ENCODE data around the gene PCAT6. TPM values are rescaled to one million over a fixed set of nuclear protein-coding genes. Genes with fewer than 3 reads are reported as not detected.

PCAT6 gene
- total and polyA plus RNA-seq, 2 of the 8 experiments (the other 6 are each of a cell fraction or from before 2014, with no cell fraction given), result 4.6 to 14.7 TPM

- no peak for FAIRE-seq
- TF ChIP-seq SP2 (IDR thresholded peaks at IDR 0.05; ENCODE audit: low read length) (no peak), POU5F1 (IDR thresholded peaks at IDR 0.05; ENCODE audit: low read depth, low read length) (no peak)
Observed at GRCh38 chr1:202844259-202844658, 33.5 kb downstream of the PCAT6 start.

More at GRCh38 chr1:202844259-202844658, 33.5 kb downstream of the PCAT6 start:
- H3K4ac ChIP-seq (replicated peaks; ENCODE audit: insufficient read length, low read depth, low read length), result no peak overlapping the region
- no peak overlapping the region for H4K5ac ChIP-seq (ENCODE audit: insufficient read length, low read depth, low read length)
- DNase-seq (ENCODE audit: low read depth in 1 of 2, low spot score in 2 of 2), result no peak
- no peaks in the 10 kb centered on the region for H3K27me3 ChIP-seq (replicated peaks in 1 of 4; ENCODE audit: control insufficient read depth in 3 of 4, extremely low read depth in 1 of 4, insufficient read depth in 3 of 4, low read length in 3 of 4)
- CTCF ChIA-PET (ENCODE audit: partially characterized antibody), result interaction anchor here (1.0 to 4.6 kb wide), 4 partner anchors 9 to 185 kb away, joined by 3 to 24 read pairs (median 4); no protein-coding TSS in a partner anchor
- no peak overlapping the region for H3K4me3 ChIP-seq (ENCODE audit: extremely low read depth in 1 of 4, insufficient read depth in 2 of 4, low read depth in 3 of 4, low read length in 4 of 4)
- H3K23me2 ChIP-seq (ENCODE audit: low read depth, low read length), result no peaks in the 10 kb centered on the region
- no peak overlapping the region for H3K14ac ChIP-seq (ENCODE audit: insufficient read length)
- H3K23ac ChIP-seq (ENCODE audit: insufficient read length), result no peak overlapping the region
- no peak overlapping the region for H3K18ac ChIP-seq (ENCODE audit: extremely low read depth, low read length)
- peaks cover 0 to 5% (median 0%) of the 10 kb centered on the region in 4 experiments; a peak in 1 of 7 replicates for H3K4me1 ChIP-seq (replicated peaks in 1 of 4; ENCODE audit: control insufficient read depth in 3 of 4, insufficient read depth in 4 of 4, low read length in 3 of 4)
- 92% methylated on average over 5 of the region's 5 CpGs; no CpG with 5 or more reads in 1 of the 2 experiments for WGBS, 2 experiments (ENCODE audit: extremely low coverage in 1 of 2, insufficient coverage in 1 of 2, insufficient read length in 1 of 2, insufficient replicate concordance in 2 of 2, low coverage in 1 of 2, low lambda C conversion rate in 2 of 2, missing lambda C conversion rate in 1 of 2)
- H2BK12ac ChIP-seq (ENCODE audit: low read depth, low read length), result no peak overlapping the region
- H3K36me3 ChIP-seq (ENCODE audit: control insufficient read depth in 2 of 4, insufficient read depth in 4 of 4, low read length in 3 of 4), result peaks cover 0 to 2% (median under 1%) of the 10 kb centered on the region in 4 experiments; a peak in 2 of 8 replicates
- H2AFZ ChIP-seq (ENCODE audit: low read length), result no peak overlapping the region
- H3K4me2 ChIP-seq (ENCODE audit: insufficient read depth in 1 of 2, low read depth in 2 of 2, low read length in 2 of 2), result no peak overlapping the region
- no peak overlapping the region for H2AK5ac ChIP-seq (ENCODE audit: low read depth, low read length)
- H2BK5ac ChIP-seq (ENCODE audit: low read depth, low read length), result no peak overlapping the region
- no peak overlapping the region for H3K56ac ChIP-seq (replicated peaks; ENCODE audit: insufficient read length, low read depth, low read length)
- H4K91ac ChIP-seq (replicated peaks; ENCODE audit: insufficient read length, low read length), result no peak overlapping the region
- no peaks in the 10 kb centered on the region for H3K9me3 ChIP-seq (ENCODE audit: insufficient read depth in 2 of 2, low read depth in 1 of 2, low read length in 1 of 2)
- POLR2A ChIA-PET (ENCODE audit: partially characterized antibody), result interaction anchor here (0.8 to 1.5 kb wide), 5 partner anchors 10 to 46 kb away, joined by 3 to 4 read pairs (median 3); no protein-coding TSS in a partner anchor
- no peaks in the 10 kb centered on the region for H3K79me2 ChIP-seq (ENCODE audit: control insufficient read depth in 1 of 2, insufficient read depth in 2 of 2, low read length in 2 of 2)
- H2BK15ac ChIP-seq (ENCODE audit: low read length), result no peak overlapping the region
- peaks cover 1 to 3% of the 10 kb centered on the region in 2 experiments for H4K20me1 ChIP-seq (replicated peaks in 1 of 2; ENCODE audit: control insufficient read depth in 1 of 2, insufficient read depth in 2 of 2, low read length in 2 of 2)
- no peak overlapping the region for H3K27ac ChIP-seq (ENCODE audit: low read depth, low read length)
- no peak overlapping the region for H4K8ac ChIP-seq (ENCODE audit: extremely low read depth, insufficient read depth, low read length)
- no peak overlapping the region for H3K9ac ChIP-seq (replicated peaks in 1 of 4; ENCODE audit: extremely low read depth in 1 of 4, low read depth in 3 of 4, low read length in 3 of 4)
- H2BK120ac ChIP-seq (replicated peaks; ENCODE audit: low read depth, low read length), result no peak overlapping the region
- 0 out of 2 replicates have a peak, but pooled peaks cover 2% of the 10 kb centered on the region for H3K79me1 ChIP-seq (ENCODE audit: low read depth, low read length)
- H2BK20ac ChIP-seq (ENCODE audit: low read length), result no peak overlapping the region
